ENCODE measurements around the gene IMMP2L.
"Not testable (repeated sequence)": the region's sequence is repeated elsewhere in the genome, so short reads cannot be mapped to it uniquely, and the experiment has no call there.

Gene IMMP2L

DNA sequence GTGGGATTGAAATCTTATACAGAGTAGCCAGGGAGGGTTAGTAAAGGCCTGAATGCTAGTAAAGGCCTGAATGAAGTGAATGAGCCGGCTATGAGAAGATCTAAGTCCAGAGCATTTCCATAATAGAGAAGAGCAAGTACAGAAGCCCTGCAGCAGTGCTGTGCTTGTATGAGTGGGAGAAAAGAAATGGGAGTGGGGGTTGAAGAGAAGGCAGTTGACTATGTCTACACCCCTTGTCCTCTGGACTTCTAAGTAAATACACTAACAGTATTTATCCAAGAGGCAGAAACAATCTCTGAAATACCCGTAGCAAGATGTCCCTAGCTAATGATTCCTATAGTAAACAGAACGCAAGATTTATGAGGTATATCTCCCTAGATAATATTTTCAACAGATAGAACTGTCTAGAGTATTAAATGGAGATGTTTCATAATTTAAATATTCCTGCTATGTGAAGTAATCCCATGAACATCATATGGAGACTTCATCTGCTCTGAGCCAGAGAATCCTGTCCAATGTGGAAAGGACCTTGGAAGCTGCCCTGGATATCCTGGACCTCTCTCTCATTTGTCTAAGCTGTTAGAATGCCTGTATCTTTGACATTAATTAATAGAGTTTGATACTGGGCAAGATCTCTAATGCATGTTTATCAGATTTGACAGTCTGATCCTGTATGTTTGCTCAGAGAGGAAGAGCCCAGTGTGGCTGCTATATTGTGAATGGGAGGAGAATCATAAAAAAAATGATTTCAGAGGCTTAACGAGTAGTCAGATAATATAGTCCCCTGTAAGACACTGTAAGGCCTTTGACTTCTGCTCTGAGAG is 299.8 kb downstream of the IMMP2L start:
- no peaks in the 10 kb centered on the region for H3K4me1 Mint-ChIP-seq
- no peaks in the 10 kb centered on the region for H3K27me3 Mint-ChIP-seq
- no peak overlapping the region for H3K27ac Mint-ChIP-seq
- no peak for DNase-seq
- no peak overlapping the region for H3K4me3 Mint-ChIP-seq
- ATAC-seq: no peak
- no peaks in the 10 kb centered on the region for H3K9me3 Mint-ChIP-seq
- H3K36me3 Mint-ChIP-seq (ENCODE audit: low read depth): no peaks in the 10 kb centered on the region

DNA sequence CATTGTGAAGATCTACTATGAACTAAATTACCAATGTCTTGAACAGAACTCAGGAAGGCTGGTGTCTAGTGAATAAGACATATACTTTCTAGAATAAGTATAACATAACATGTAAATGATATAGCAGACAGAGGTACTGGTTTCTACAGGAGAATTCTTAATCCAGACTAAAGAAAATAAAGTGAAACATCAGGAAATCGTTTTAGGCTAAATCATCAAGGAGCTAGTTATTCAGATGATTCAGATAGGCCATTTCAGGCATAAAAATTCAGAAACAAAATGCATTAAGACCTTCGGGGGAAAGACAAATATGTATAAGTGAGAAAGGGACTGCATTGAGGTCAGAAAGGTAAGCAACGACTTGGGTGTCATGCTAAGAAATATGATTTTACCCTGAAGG is 300.8 kb downstream of the IMMP2L start:
- no peaks in the 10 kb centered on the region for H3K4me1 Mint-ChIP-seq
- H3K27ac Mint-ChIP-seq: no peak overlapping the region
- DNase-seq (no peak), ATAC-seq (no peak)
- no peaks in the 10 kb centered on the region for H3K36me3 Mint-ChIP-seq (ENCODE audit: low read depth)
- H3K4me3 Mint-ChIP-seq: no peak overlapping the region
- no peaks in the 10 kb centered on the region for H3K27me3 Mint-ChIP-seq
- no peaks in the 10 kb centered on the region for H3K9me3 Mint-ChIP-seq

DNA sequence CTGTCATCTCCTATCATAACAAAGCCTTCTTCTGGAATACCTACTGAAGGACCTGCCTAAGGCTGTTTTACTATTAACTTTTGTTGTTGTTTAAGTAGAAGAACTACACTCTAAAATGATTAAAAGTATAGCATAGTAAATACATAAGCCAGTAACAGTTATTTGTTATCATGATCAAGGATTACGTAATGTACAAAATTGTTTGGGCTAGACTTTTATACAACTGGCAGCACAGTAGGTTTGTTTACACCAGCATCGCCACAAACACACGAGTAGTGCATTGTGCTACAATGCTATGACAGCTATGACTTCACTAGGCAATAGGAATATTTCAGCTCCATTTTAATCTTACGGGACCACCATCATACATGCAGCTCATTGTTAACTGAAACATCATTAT is 302.3 kb downstream of the IMMP2L start:
- H3K4me1 Mint-ChIP-seq: no peaks in the 10 kb centered on the region
- no peak overlapping the region for H3K4me3 Mint-ChIP-seq
- no peak overlapping the region for H3K27ac Mint-ChIP-seq
- no peaks in the 10 kb centered on the region for H3K36me3 Mint-ChIP-seq (ENCODE audit: low read depth)
- H3K9me3 Mint-ChIP-seq: no peaks in the 10 kb centered on the region
- H3K27me3 Mint-ChIP-seq: no peaks in the 10 kb centered on the region
- ATAC-seq: no peak
- no peak for DNase-seq

DNA sequence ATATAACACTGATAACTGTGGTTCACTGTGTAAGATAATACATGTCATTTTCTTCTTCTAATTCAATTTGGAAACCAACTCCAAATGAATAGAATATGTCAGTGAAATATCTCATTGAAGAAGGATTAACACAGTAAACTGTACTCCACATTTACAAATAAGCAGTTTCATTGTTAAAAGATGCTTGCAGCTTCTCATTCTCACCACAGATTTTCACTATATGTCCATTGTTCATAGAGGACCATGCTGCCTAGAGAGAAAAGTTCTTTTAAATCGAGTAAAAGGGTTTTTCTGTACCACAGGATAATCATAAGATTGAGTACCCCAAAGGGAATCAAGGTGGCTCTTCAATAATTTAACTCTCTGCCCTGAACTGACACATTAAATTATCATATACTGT is 305.9 kb downstream of the IMMP2L start:
- no peaks in the 10 kb centered on the region for H3K27me3 Mint-ChIP-seq
- DNase-seq (no peak), ATAC-seq (no peak)
- H3K4me1 Mint-ChIP-seq: no peaks in the 10 kb centered on the region
- no peak overlapping the region for H3K4me3 Mint-ChIP-seq
- H3K27ac Mint-ChIP-seq: no peak overlapping the region
- H3K9me3 Mint-ChIP-seq: peaks cover 10% of the 10 kb centered on the region
- peaks cover 9% of the 10 kb centered on the region for H3K36me3 Mint-ChIP-seq (ENCODE audit: low read depth)

DNA sequence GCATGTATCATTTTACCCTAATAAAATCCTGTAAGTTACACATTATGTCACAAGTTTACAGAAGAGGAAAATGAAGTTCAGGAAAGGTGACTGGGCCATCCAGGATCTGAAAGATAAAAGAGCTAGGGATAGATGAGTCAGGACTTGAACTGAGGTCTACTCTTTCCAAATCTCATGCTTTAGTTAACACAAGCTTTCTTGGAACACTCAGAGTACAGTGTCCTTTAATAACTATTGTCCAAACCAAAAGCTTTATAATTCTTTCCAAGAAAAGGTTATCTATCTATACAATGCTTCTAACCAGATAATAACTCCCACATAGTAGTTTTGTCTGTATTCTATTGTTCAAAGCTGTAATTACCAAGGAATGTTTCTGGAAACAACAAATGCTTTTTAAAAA is 306.7 kb downstream of the IMMP2L start:
- Mint-ChIP-seq H3K4me3 (no peak overlapping the region), H3K27me3 (no peaks in the 10 kb centered on the region), H3K27ac (no peak overlapping the region), H3K4me1 (no peaks in the 10 kb centered on the region), H3K36me3 (ENCODE audit: low read depth) (peaks cover 16% of the 10 kb centered on the region), H3K9me3 (peaks cover 18% of the 10 kb centered on the region)
- DNase-seq (no peak), ATAC-seq (no peak)

DNA sequence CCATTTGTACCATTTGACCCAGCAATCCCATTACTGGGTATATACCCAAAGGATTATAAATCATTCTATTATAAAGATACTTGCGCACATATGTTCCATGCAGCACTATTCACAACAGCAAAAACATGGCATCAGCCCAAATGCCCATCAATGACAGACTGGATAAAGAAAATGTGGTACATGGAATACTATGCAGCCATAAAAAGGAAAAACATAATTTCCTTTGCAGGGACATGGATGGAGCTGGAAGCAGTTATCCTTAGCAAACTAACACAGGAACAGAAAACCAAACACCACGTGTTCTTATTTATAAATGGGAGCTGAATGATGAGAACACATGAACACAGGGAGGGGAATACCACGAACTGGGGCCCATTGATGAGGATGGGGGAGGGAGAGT is 310.9 kb downstream of the IMMP2L start:
- not testable (repeated sequence) for H3K27me3 Mint-ChIP-seq

DNA sequence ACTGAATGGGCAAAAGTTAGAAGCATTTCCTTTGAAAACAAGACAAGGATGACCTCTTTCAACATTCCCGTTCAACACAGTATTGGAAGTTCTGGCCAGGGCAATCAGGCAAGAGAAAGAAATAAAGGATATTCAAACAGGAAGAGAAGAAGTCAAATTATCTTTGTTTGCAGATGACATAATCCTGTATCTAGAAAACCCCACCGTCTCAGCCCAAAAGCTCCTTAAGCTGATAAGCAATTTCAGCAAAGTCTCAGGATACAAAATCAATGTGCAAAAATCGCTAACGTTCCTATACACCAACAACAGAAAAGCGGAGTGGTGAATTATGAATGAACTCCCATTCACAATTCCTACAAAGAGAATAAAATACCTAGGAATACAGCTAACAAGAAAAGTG is 312.5 kb downstream of the IMMP2L start:
- H3K27ac Mint-ChIP-seq, H3K27me3 Mint-ChIP-seq, H3K4me1 Mint-ChIP-seq, H3K4me3 Mint-ChIP-seq, ATAC-seq, DNase-seq: not testable (repeated sequence)
- Mint-ChIP-seq H3K36me3 (ENCODE audit: low read depth) (peaks cover 25% of the 10 kb centered on the region), H3K9me3 (peaks cover 18% of the 10 kb centered on the region)

More for the DNA sequence above, 310.9 kb downstream of the IMMP2L start:
- peaks cover 18% of the 10 kb centered on the region for H3K9me3 Mint-ChIP-seq
- not testable (repeated sequence) for H3K4me3 Mint-ChIP-seq, H3K4me1 Mint-ChIP-seq, H3K27ac Mint-ChIP-seq, DNase-seq, ATAC-seq
- peaks cover 25% of the 10 kb centered on the region for H3K36me3 Mint-ChIP-seq (ENCODE audit: low read depth)

DNA sequence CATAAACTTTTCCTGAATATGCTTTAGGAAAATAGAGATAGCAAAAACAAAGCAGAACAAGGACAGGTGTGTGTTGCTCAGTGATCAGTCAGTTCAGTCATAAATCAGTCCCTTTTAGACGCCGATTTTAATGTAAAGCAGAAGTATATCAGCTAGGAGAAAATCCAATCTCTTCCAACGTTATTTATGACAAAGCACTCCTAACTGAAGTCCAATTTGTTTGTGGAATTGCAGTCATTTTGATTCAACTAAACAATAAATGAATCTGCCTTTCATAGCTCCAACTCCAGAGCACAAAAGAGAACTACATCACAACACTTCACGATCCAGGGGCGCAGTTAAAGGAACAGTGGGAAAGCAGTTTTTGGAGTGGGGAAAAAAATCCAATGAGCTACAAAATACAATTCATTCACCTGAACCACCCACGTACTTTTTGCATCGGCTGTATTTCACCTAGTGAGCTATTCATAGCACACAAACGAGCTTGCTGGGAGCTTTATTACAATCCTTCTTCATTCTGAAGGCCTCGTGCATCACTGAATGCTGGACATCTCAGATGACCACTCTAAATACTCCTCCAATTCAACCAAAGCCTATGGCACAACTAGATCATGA is 320.0 kb downstream of the IMMP2L start:
- ATAC-seq (no peak), DNase-seq (no peak)
- Mint-ChIP-seq H3K4me1 (peaks cover 9% of the 10 kb centered on the region), H3K4me3 (no peak overlapping the region), H3K36me3 (ENCODE audit: low read depth) (no peaks in the 10 kb centered on the region), H3K27me3 (no peaks in the 10 kb centered on the region), H3K9me3 (peaks cover 5% of the 10 kb centered on the region), H3K27ac (no peak overlapping the region)

DNA sequence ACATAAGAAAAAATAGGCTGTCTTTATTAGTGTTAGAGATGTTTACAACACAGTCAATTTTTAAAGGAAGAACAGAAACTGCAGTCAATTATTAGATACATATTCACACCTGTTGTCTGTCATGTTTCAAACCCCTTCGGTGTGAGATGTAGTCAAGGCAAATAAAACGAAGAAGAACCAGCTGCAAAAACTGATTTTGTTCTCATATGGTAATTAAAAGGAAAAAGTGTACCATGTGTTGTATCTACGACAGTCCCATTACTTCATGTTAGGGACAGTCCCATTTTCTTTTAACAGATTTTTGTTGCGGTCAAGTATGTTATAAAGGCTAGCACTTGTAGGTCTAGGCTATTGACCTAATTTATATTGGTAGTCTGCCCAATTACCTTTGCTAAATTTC is 321.9 kb downstream of the IMMP2L start:
- H3K27me3 Mint-ChIP-seq: no peaks in the 10 kb centered on the region
- no peak overlapping the region for H3K27ac Mint-ChIP-seq
- DNase-seq: no peak
- H3K4me1 Mint-ChIP-seq: peaks cover 9% of the 10 kb centered on the region
- peaks cover 9% of the 10 kb centered on the region for H3K36me3 Mint-ChIP-seq (ENCODE audit: low read depth)
- H3K9me3 Mint-ChIP-seq: peaks cover 16% of the 10 kb centered on the region
- ATAC-seq: no peak
- no peak overlapping the region for H3K4me3 Mint-ChIP-seq

DNA sequence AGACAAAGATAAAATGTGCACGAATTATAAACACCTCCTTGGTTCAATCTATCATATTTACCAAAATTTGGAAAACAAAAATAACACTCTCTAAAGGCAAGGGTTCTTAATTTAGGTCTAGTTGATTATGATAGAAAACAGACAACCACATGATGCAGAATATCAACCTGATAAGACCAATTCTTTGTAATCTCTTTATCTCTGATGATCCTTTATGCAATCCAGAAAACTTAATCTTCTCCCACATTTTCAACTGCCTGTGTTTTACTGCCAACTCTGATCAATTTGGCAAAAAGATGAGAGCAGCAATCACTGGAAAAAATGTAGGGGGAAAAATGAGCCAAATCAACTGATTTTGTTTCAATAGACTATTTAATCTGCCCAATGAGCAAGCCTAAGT is 322.9 kb downstream of the IMMP2L start:
- Mint-ChIP-seq H3K36me3 (ENCODE audit: low read depth) (peaks cover 10% of the 10 kb centered on the region), H3K9me3 (peaks cover 17% of the 10 kb centered on the region), H3K4me3 (no peak overlapping the region), H3K4me1 (peaks cover 9% of the 10 kb centered on the region), H3K27ac (no peak overlapping the region), H3K27me3 (no peaks in the 10 kb centered on the region)
- DNase-seq: no peak
- ATAC-seq: no peak

DNA sequence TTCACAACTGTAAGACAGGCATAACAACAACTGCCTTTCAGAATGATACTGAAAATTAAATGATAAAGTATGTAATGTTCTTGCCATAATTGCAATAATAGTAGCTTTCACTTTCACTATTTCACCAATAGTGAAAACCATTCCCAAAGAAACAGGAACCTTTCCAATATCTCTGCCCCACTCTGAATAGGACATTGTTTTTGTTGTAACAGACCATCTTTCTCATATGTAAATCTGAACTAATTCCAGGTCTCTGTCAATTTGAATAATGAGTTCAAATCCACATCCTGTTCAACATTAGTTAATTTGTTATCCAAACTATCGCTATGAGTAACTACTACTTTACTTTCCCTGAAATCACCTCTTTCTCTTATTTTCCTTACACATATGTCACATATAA is 323.4 kb downstream of the IMMP2L start:
- peaks cover 17% of the 10 kb centered on the region for H3K9me3 Mint-ChIP-seq
- ATAC-seq: no peak
- peaks cover 9% of the 10 kb centered on the region for H3K4me1 Mint-ChIP-seq
- H3K27me3 Mint-ChIP-seq: no peaks in the 10 kb centered on the region
- H3K27ac Mint-ChIP-seq: no peak overlapping the region
- peaks cover 11% of the 10 kb centered on the region for H3K36me3 Mint-ChIP-seq (ENCODE audit: low read depth)
- no peak for DNase-seq
- no peak overlapping the region for H3K4me3 Mint-ChIP-seq

DNA sequence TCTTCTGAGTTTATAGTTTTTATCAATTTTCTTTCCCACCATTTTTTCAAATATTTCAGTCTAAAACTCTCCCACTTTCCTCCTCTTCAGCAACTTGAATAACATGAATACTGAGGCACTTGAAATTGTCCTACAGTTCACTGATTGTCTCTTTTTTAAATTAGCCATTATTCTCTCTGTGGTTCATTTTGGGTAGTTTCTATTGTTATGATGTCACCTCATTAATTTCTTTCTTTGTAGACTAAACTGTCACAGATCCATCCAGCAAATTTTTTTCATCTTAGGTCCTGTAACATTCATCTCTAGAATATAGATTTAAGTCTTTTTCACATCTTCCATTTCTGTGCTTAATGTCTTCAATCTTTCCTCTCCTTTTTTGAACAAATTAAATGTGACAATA is 326.6 kb downstream of the IMMP2L start:
- no peak for ATAC-seq
- Mint-ChIP-seq H3K4me3 (no peak overlapping the region), H3K27me3 (no peaks in the 10 kb centered on the region), H3K27ac (no peak overlapping the region), H3K9me3 (peaks cover 17% of the 10 kb centered on the region), H3K4me1 (peaks cover 17% of the 10 kb centered on the region), H3K36me3 (ENCODE audit: low read depth) (peaks cover 12% of the 10 kb centered on the region)
- DNase-seq: no peak

DNA sequence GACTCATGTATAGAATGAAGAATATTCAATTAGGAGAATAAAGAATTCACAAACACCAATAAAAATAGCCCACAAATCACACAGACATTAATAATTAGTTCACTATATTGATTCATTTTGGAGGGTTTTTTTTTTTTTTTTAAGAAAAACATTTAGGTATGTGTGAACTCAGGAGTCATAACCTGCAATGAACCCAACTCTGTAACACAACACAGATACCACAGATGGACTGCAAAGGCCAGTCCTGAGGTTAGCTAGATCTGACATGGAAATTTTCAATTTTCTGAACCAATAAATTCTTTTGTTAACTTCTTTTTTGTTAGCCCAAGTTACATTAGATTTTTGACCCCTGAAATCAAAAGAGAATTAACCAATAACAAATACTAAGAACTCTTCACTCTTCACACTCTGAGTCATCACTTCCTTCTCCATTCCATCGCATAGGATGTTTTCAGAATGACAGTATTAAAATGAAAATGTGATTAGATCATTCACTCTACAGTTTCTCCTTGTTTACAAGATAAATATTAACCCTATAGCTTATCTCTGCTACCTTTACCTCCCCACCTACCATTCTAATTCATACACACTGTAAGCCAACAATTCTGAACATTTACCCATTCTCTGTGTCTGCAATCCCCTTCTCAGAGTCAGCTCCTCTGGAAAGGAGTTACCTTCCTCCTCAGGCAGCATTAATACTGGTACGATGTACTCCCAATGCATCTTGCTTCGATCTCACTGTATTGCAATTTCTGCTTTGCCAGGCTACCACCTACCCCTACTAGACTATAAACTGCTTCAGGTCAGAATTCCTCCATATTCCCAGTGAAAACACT is 329.8 kb downstream of the IMMP2L start:
- H3K4me3 Mint-ChIP-seq: no peak overlapping the region
- H3K27ac Mint-ChIP-seq: no peak overlapping the region
- H3K27me3 Mint-ChIP-seq: no peaks in the 10 kb centered on the region
- H3K9me3 Mint-ChIP-seq: peaks cover 13% of the 10 kb centered on the region
- ATAC-seq (peak; percentile 79), DNase-seq (no peak)
- H3K4me1 Mint-ChIP-seq: peaks cover 9% of the 10 kb centered on the region
- H3K36me3 Mint-ChIP-seq (ENCODE audit: low read depth): peaks cover 12% of the 10 kb centered on the region

DNA sequence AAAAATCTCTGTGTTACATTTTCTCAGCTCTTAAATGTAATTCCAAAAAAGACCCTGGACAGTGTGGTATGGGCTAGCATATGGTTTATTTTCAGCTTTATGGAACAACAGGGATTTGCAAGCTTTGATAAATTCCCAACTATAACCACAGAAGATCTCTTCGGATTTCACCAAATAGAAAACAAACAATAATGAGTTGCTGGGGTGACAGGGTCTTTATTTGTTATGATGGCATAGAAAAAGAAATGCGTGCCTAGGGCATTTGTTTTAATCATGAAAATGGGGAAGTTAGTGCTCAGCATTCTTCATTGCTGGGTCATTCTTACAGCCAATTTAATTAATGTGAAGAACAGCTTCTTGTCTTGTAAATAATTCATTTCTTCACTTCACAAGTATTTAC is 332.4 kb downstream of the IMMP2L start:
- Mint-ChIP-seq H3K4me3 (no peak overlapping the region), H3K4me1 (peaks cover 9% of the 10 kb centered on the region), H3K27ac (no peak overlapping the region), H3K36me3 (ENCODE audit: low read depth) (peaks cover 2% of the 10 kb centered on the region), H3K9me3 (no peaks in the 10 kb centered on the region), H3K27me3 (no peaks in the 10 kb centered on the region)
- DNase-seq (no peak), ATAC-seq (no peak)
